SJCRH30 (cell line): ENCODE data around the gene THSD4. TPM values are rescaled to one million over a fixed set of nuclear protein-coding genes. Genes with fewer than 3 reads are reported as not detected.
A peak's percentile ranks its signal among the peaks of the same experiment; 100 is the strongest.

Experiments
- DNase-seq, 2 experiments: peaks; one replicate each; pipeline ENCODE4 v3.0.0-alpha.2; 2015 to 2020
- H3K27ac ChIP-seq: fragments of 250-450 bp; sonication (Bioruptor Pico); 2 replicates; pipeline ENCODE4 v1.5.1; 2020; ENCODE audit warnings: mild to moderate bottlenecking, moderate library complexity
- H3K27me3 ChIP-seq: fragments of 250-450 bp; sonication (Bioruptor Pico); 2 replicates; pipeline ENCODE4 v1.5.1; 2020; ENCODE audit warnings: mild to moderate bottlenecking, moderate library complexity
- H3K36me3 ChIP-seq: fragments of 250-450 bp; sonication (Bioruptor Pico); 2 replicates; pipeline ENCODE4 v1.5.1; 2020; ENCODE audit warnings: mild to moderate bottlenecking, moderate library complexity
- H3K4me1 ChIP-seq: fragments of 250-450 bp; sonication (Bioruptor Pico); 2 replicates; pipeline ENCODE4 v1.5.1; 2020; ENCODE audit warnings: mild to moderate bottlenecking, moderate library complexity
- H3K4me3 ChIP-seq: fragments of 250-450 bp; sonication (Bioruptor Pico); 2 replicates; pipeline ENCODE4 v1.5.1; 2020; ENCODE audit warnings: mild to moderate bottlenecking, moderate library complexity
- H3K9me3 ChIP-seq: fragments of 250-450 bp; sonication (Bioruptor Pico); replicated peaks from 2 replicates; pipeline ENCODE4 v1.5.1; 2020; ENCODE audit warnings: mild to moderate bottlenecking, moderate library complexity
- total RNA-seq: library from RNA; depleted of rRNA; stranded (reverse); fragments of >200 nt; shearing (Covaris generic); gene quantifications from 2 replicates; pipeline ENCODE4 v1.2.3, GENCODE V29; 2014

The THSD4 gene
- total RNA-seq, 1 experiment from 2014 or later = 20.7 TPM

DNA sequence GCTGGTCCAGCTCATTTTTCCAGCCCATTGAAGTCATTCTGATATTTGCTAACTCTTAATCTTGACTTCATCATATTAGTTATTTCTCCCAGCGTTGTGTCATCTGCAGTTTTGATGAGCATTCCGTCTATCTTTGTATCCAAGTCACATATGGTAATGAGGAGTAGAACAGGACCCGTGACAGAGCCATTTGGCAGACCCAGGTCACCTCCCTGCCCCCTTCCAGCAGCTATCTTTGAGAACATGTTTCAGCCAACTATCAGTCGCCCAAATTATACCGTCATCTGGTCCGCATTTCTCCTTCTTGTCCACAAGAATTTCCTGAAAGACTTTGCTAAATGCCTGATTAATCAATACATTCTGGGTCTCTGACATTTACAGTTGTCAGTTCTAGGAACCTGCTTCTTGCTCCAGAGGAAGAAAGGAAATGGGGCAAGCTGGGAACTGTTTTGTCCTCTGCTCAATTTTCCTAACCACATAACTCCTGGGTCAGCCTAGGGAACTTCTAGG is 347.9 kb downstream of the THSD4 start:
- Histone ChIP-seq H3K4me3 (no peak overlapping the region), H3K27me3 (no peaks in the 10 kb centered on the region), H3K36me3 (no peaks in the 10 kb centered on the region), H3K27ac (no peak overlapping the region), H3K4me1 (no peaks in the 10 kb centered on the region), H3K9me3 (no peaks in the 10 kb centered on the region)
- DNase-seq = no peak

DNA sequence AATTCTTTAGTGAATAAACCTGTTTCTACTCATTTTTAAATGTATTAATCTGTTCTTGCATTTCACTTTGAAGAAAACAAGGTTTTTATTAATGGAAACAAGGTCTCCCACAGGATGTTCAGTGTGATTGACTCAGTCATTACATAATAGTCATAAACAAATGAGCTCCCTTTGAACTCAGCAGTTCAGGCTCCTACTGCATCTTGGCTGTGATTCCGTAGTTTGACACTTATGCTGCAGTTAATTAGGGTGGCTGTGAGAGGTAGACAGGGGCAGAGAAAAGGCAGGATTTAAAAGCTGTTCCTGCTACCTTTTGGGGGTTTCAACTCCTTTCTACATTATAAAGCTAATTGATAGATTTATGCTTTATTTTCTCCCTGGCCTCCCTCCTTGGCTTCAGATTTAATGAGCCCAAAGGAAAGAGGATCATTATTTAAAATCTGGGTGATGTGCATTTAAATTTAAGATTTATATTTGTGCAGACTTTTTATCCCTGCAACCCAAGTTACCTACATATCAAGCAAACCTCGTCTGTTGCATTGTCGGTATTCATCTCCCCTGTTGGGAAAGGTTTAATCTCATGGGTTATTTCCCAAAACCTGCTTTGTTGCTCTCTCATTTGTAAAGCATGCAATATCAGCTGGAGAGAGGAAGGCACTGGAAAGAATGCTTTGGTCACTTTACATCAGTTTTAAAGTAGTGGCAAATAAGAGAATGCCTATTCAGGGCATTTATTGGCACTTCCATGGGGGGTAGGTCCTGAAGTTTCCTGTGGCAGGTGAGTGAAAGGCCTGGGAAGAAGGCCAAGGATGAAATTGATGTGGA is 350.1 kb downstream of the THSD4 start:
- Histone ChIP-seq H3K9me3 (no peaks in the 10 kb centered on the region), H3K4me1 (no peaks in the 10 kb centered on the region), H3K27ac (no peak overlapping the region), H3K36me3 (no peaks in the 10 kb centered on the region), H3K4me3 (no peak overlapping the region), H3K27me3 (no peaks in the 10 kb centered on the region)
- DNase-seq = no peak

DNA sequence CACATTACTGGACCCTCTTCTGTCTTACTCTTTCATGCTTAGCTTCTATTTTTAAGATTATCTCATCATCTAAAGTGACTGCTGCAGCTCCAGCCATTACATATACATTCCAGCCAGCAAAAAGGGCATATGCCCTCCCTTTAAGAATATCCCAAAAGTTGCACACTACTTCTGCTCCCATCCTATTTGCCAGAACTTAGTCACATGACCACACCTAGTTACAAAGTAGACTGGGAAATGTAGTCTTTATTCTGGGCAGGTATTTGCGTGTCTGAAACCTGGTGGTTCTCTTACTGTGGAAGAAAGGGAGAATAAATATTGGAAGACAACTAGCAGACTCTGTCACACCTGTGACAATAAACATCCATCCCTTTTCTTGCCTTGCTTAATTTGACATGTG is 353.4 kb downstream of the THSD4 start:
- Histone ChIP-seq H3K9me3 (no peaks in the 10 kb centered on the region), H3K4me1 (no peaks in the 10 kb centered on the region), H3K36me3 (no peaks in the 10 kb centered on the region), H3K27ac (no peak overlapping the region), H3K27me3 (no peaks in the 10 kb centered on the region), H3K4me3 (no peak overlapping the region)
- no peak for DNase-seq

DNA sequence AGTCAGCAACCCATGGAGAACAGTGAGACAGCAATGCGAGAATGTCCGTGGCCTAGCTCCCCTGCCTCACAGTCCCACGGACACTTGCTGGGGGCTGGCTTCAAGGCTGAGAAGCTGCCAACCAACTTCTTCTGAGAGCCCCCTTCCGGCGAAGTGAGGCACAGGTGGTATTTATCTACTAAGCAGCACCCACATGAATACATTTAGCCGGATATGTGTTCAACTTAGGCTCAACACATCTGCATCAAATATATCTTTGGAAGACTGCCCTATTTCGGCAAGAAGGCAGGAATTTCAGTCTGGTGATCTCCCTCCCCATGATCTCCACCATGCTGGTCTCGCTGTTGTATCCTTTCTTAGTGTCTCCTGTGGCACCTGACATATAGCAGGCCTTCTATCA is 354.1 kb downstream of the THSD4 start:
- no peak overlapping the region for H3K27ac ChIP-seq
- no peaks in the 10 kb centered on the region for H3K27me3 ChIP-seq

DNA sequence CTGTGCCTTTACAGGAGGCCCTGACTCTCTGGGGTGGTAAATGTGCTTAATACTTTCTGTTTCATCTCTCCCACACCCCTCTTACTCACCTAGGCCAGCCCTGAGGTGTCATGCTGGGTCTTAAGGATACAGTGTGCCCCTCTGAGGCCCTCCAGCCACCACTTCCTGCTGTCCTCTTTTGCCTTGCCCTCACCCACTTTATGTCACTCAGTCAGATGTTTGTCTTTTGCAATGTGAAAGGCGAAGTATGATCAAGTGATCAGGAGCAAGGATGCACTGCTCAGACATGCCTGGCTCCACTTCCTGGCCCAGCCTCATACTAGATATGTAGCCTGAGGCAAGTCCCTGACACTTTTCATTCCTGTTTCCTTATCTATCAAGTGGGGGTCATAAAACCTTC is 356.1 kb downstream of the THSD4 start:
- no peaks in the 10 kb centered on the region for H3K36me3 ChIP-seq
- no peaks in the 10 kb centered on the region for H3K27me3 ChIP-seq
- no peak overlapping the region for H3K4me3 ChIP-seq
- no peak overlapping the region for H3K27ac ChIP-seq
- H3K4me1 ChIP-seq = no peaks in the 10 kb centered on the region
- DNase-seq = no peak
- H3K9me3 ChIP-seq = no peaks in the 10 kb centered on the region

More for the DNA sequence above, 354.1 kb downstream of the THSD4 start:
- H3K4me3 ChIP-seq = no peak overlapping the region
- H3K4me1 ChIP-seq = no peaks in the 10 kb centered on the region
- no peaks in the 10 kb centered on the region for H3K9me3 ChIP-seq
- DNase-seq = no peak
- H3K36me3 ChIP-seq = no peaks in the 10 kb centered on the region

DNA sequence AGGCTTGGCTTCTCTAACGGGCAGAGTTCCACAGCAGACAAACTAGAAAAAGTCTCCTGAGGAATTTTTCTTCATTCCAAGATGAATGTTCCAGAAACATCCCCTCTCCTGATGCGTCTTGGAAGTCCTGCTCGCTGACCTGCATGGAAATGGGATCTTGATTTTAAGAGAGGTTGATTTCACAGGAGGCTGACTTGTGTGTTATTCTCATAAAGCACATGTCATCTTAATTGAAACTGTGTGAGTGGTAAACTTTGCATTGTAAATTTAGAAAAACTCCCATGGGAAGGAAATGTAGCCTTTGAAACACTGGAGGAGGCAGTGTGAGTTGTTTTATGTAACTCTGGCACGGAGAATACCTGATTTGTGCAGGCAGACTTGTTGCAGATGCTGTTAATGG is 357.3 kb downstream of the THSD4 start:
- Histone ChIP-seq H3K9me3 (no peaks in the 10 kb centered on the region), H3K27ac (no peak overlapping the region), H3K4me1 (no peaks in the 10 kb centered on the region), H3K4me3 (no peak overlapping the region), H3K36me3 (no peaks in the 10 kb centered on the region), H3K27me3 (no peaks in the 10 kb centered on the region)
- no peak for DNase-seq

DNA sequence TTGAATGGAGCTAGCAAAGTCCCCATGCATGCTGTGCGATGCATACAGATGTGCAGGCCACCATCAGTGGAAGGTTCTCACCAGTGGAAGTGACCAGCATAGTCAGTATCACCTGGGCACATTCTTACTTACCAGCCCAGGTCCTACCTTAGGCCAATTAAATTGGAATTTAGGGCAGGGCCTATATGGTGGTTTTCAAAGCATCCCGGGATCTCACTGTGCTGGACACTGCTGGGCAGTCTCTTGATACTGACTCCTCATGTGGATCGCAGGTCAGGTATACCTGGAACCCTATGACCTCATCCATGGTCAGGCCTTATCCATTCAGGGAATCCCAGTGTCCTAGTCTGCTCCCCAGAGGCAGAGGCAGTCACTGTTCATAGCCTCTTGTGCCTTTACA is 358.5 kb downstream of the THSD4 start:
- DNase-seq = no peak
- Histone ChIP-seq H3K36me3 (no peaks in the 10 kb centered on the region), H3K27me3 (no peaks in the 10 kb centered on the region), H3K9me3 (no peaks in the 10 kb centered on the region), H3K4me3 (no peak overlapping the region), H3K4me1 (no peaks in the 10 kb centered on the region), H3K27ac (no peak overlapping the region)

DNA sequence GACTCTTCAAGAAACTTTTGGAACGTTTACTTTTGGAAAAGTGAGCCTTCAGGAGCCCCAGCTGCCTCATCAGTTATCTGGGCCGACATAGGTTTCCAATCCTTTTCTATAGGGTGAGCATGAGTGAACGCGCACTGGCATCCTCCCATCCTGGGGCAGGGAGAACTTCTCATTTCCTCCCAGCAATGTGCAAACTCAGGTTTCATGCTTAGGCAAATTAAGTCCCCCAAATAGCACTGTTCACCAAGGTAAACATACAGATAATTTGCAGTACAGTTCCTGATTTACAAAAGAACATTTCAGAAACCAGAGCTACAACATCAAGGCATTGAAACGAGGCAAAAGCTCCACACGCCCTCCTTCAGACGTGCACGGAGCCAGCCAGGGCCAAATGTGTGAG is 361.6 kb downstream of the THSD4 start:
- H3K4me3 ChIP-seq = no peak overlapping the region
- H3K27me3 ChIP-seq = no peaks in the 10 kb centered on the region
- H3K27ac ChIP-seq = no peak overlapping the region
- no peaks in the 10 kb centered on the region for H3K9me3 ChIP-seq
- H3K4me1 ChIP-seq = no peaks in the 10 kb centered on the region
- no peaks in the 10 kb centered on the region for H3K36me3 ChIP-seq
- DNase-seq = no peak

DNA sequence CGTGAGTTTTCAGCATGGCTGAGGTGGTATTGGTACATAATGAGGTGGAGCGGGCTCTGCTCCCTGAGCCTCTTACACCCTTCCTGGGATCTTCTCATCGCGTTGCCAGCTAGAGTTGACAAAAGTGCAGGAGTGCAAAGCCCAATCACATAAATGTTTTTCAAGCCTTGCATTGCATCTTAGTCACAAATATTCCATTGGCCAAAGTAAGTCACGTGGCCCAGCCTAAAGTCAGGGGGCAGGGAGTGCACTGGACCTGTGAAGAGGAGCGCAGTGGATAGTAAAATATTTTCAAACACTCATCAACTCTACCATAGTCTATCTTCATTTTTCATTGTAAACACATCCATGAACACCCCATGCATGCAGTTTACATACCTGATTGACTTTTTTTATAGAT is 365.3 kb downstream of the THSD4 start:
- DNase-seq = no peak
- Histone ChIP-seq H3K27me3 (no peaks in the 10 kb centered on the region), H3K4me1 (no peaks in the 10 kb centered on the region), H3K9me3 (no peaks in the 10 kb centered on the region; the same call in 1 of the 2 replicates), H3K36me3 (no peaks in the 10 kb centered on the region), H3K27ac (no peak overlapping the region), H3K4me3 (no peak overlapping the region)

DNA sequence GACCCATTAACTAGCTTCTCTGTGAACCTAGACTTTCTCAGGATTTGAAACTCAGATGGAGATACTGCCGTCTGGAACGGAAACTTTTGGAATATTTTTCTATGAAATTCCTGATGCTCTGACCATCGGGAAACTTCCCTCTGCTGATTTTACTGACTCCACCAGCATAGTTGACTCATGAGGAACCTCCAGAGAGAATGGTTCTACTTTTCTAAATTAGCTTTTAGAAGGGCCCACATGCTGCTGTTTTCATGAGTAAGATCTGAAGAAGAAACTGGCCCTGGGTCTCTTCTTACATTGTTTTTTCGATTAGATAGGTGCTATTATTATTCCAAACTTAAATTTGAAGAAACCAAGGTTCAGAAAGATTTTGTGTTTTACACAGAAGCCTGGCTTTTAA is 368.8 kb downstream of the THSD4 start:
- H3K4me1 ChIP-seq = no peaks in the 10 kb centered on the region
- H3K9me3 ChIP-seq = no peaks in the 10 kb centered on the region; the same call in 1 of the 2 replicates
- no peak for DNase-seq
- no peak overlapping the region for H3K4me3 ChIP-seq
- no peaks in the 10 kb centered on the region for H3K27me3 ChIP-seq
- no peaks in the 10 kb centered on the region for H3K36me3 ChIP-seq
- no peak overlapping the region for H3K27ac ChIP-seq

DNA sequence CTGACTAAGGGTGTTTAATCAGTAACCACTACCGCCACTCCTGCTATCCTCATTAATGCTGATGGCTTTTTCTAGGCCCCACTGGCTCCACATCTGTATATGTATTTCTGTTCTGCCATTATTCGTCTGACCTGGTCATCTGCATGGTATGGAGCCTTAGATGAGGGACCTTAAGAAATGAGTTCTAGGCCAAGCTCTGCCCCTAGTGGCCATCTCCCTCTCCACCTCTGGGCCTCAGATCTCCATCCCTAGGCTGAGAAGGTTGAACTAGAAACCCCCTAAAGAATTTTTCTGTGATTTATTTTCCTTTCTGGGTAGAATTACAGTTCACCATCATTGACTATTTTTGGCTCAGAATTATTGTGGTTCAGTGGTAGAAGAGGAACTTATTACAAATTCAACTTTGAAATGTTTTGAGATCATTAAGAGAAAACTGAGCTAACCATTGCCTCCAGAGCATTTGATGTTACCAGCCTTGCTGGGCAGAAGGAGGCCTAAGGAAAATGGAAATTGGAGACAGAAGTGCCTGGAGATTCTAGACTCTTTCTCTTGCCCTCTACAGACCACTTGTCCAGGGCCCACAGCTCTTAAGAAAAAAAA is 369.9 kb downstream of the THSD4 start:
- H3K27ac ChIP-seq = no peak overlapping the region
- H3K4me1 ChIP-seq = no peaks in the 10 kb centered on the region
- no peaks in the 10 kb centered on the region for H3K27me3 ChIP-seq
- H3K4me3 ChIP-seq = no peak overlapping the region
- DNase-seq = peak in 1 of 2 experiments; percentile 43
- no peaks in the 10 kb centered on the region for H3K36me3 ChIP-seq
- H3K9me3 ChIP-seq = no peaks in the 10 kb centered on the region; the same call in 1 of the 2 replicates

DNA sequence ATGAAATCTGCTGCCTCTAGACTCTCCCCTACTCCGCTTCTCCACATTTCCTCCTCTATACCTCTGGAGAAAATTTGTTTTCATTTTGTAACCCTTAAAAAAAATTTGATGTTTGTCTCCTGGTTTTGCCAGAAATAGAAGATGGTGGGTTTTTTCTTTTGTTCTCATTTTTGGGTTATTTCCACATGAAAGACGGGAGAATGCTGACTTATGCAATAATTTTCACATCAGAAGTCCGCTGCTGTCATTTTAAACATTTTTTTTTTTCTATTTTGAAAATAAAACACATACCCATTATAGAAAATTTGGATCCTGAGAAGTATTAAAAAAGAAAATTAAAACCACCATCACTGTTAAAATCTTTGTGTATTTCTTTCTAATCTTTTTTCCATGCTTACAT is 374.3 kb downstream of the THSD4 start:
- H3K36me3 ChIP-seq = no peaks in the 10 kb centered on the region
- no peak overlapping the region for H3K27ac ChIP-seq
- H3K27me3 ChIP-seq = no peaks in the 10 kb centered on the region
- no peaks in the 10 kb centered on the region; the same call in 1 of the 2 replicates for H3K9me3 ChIP-seq
- DNase-seq = no peak
- no peaks in the 10 kb centered on the region; the same call in 1 of the 2 replicates for H3K4me1 ChIP-seq
- no peak overlapping the region for H3K4me3 ChIP-seq

DNA sequence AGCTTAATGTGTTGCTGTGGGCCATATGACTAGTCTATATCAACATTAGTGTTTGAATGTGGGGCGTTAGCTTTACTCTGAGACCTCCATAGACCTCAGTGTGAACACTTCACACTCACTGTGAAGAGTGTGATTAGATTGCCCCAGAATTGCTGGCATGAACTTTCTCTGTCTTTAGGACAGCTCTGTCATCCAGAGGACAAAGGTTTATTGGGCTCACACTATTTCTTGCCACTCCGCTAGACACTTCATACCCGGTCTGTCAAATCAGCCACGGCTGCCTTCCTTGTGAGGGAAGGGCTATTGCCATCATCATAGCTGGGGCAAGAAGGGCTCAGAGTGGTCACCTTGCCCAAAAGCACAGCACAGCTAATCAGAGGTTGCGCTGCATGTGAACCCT is 378.3 kb downstream of the THSD4 start:
- Histone ChIP-seq H3K9me3 (no peaks in the 10 kb centered on the region; the same call in 1 of the 2 replicates), H3K36me3 (no peaks in the 10 kb centered on the region), H3K27me3 (no peaks in the 10 kb centered on the region), H3K4me1 (no peaks in the 10 kb centered on the region; the same call in 1 of the 2 replicates), H3K27ac (no peak overlapping the region), H3K4me3 (no peak overlapping the region)
- no peak for DNase-seq

DNA sequence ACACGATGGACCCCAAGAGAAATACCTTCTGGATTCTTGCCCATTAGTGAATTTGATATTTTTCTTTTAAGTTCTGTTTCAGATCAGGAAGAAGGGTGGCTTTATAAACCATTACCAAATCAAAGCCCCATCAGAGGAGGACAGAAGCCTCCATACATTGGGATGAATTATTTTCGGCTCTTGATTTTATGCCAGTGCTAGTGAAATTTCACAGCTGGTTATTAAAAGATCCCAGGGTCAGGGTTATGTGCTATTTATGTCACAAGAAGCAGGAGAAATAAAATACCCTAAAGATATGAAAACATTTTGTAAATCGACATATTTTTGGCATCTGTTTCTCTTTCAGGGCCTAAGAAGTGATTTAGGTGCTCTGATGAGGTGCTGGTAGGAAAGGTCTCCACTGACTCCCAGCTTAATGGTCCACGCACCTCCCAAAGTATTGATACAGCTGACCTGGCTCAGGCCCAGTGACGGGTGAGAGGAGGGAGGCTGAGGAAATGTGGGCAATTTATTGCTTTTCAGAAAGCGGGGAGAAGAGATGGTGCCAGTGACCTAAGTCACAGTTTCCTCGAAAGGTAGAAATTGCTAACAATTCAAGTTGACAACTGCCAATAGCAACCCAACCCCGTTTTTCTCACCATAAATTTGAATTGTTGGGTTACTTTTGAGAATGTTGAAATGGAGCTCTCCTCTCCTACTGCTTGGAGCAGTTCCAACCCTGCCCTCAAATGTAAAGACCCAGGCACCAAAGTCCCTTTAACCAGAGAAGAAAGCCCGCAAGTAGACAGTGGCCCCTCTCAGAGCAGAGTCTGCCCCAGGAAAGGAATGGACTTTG is 379.5 kb downstream of the THSD4 start:
- no peaks in the 10 kb centered on the region; the same call in 1 of the 2 replicates for H3K9me3 ChIP-seq
- no peak overlapping the region for H3K4me3 ChIP-seq
- H3K4me1 ChIP-seq = no peaks in the 10 kb centered on the region; the same call in 1 of the 2 replicates
- H3K36me3 ChIP-seq = no peaks in the 10 kb centered on the region
- H3K27me3 ChIP-seq = no peaks in the 10 kb centered on the region
- no peak for DNase-seq
- no peak overlapping the region for H3K27ac ChIP-seq

DNA sequence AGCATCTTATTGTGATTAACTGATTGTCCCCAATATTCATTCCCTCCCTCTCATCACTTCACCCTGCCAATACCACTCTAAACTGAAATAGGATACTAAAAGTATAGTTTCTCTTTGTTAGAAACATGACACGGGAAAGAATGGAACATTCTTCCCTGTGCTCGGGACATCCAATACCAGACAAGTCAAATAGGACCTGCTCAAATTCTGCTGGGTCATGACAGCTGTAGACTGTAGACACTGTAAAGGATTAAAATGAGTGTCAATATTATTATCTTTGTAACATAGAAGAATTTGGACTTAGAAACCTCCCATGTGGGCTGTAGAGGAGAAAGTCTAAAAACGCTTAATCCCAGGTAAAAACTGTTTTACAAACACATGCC is 380.1 kb downstream of the THSD4 start:
- H3K27me3 ChIP-seq = no peaks in the 10 kb centered on the region
- H3K27ac ChIP-seq = no peak overlapping the region
- no peaks in the 10 kb centered on the region; the same call in 1 of the 2 replicates for H3K4me1 ChIP-seq
- peaks cover 5% of the 10 kb centered on the region for H3K9me3 ChIP-seq
- H3K4me3 ChIP-seq = no peak overlapping the region
- no peaks in the 10 kb centered on the region for H3K36me3 ChIP-seq
- peak in 1 of 2 experiments; percentile 39 for DNase-seq
